Pancreas (tissue), 10 donors: ENCODE measurements around the gene GGN. TPM values are rescaled to one million over a fixed set of nuclear protein-coding genes. Genes with fewer than 3 reads are reported as not detected.
A peak's percentile ranks its signal among the peaks of the same experiment; 100 is the strongest.

ENCODE experiments used
- ATAC-seq, 4 donors: fragments of 200-7000 bp; cut with Tn5 transposase; one replicate each; pipeline versions ENCODE4 v1.8.0 to v1.9.1; 2020; ENCODE audit warnings: mild to moderate bottlenecking in 4 of 4, moderate library complexity in 4 of 4
- DNase-seq, 6 donors: peaks; one replicate each; pipeline ENCODE4 v3.0.0-alpha.2; 2020
- FAIRE-seq: peaks from 2 replicates; lab custom pipeline; 2012; peaks lifted over from hg19 to GRCh38; lab: Jason Lieb, UNC
- H3K27ac ChIP-seq, 4 donors: fragments of 200-600 bp; sonication (generic); 1 replicate in 3 of 4; 2 replicates in 1 of 4; pipeline versions ENCODE4 v1.5.0 to v1.8.0; 2020
- H3K27me3 ChIP-seq, 4 donors: fragments of 200-600 bp; one replicate each; pipeline ENCODE4 v1.8.0; 2021
- H3K36me3 ChIP-seq, 3 donors: fragments of 200-600 bp; sonication (generic) in 1 of 3; one replicate each; pipeline versions ENCODE4 v1.5.0 to v1.8.0; 2020 to 2021
- H3K4me1 ChIP-seq, 3 donors: fragments of 200-600 bp; one replicate each; pipeline ENCODE4 v1.8.0; 2021
- H3K4me3 ChIP-seq, 4 donors: fragments of 200-600 bp; sonication (generic) in 2 of 4; one replicate each; pipeline versions ENCODE4 v1.5.0 to v1.8.0; 2020 to 2021
- H3K9me3 ChIP-seq, 4 donors: fragments of 200-600 bp; one replicate each; pipeline ENCODE4 v1.8.0; 2021
- WGBS, 2 donors: extraction: QIAGEN DNeasy Blood & Tissue Kit; methylation state at CpG; one replicate each; pipeline ENCODE4 v1.1.7; 2013; 5-methylcytosine and 5-hydroxymethylcytosine counted together
- intact Hi-C, 3 donors: fragments of 100-400 bp; cut with DNase I; formaldehyde crosslinking; loops; one replicate each; pipeline versions ENCODE4 v1.11.1 to v1.14.2; 2022
- polyA plus RNA-seq, 2 donors: library from polyadenylated mRNA; stranded (reverse); fragments of 200-250 nt; gene quantifications; one replicate each; pipeline ENCODE4 v1.2.3, GENCODE V29; 2013
- total RNA-seq, 6 donors: library from RNA; stranded (reverse); fragmentation: NEBNext Ultra II Directional in 4 of 6; extraction: Animal tissue kit (Norgen Biotek cat#: 25700) in 4 of 6; gene quantifications; one replicate each; pipeline versions ENCODE4 v1.2.1 to v1.2.4, GENCODE V29; 2021 to 2023
- TF ChIP-seq, protein P1 (sequence below), 4 donors: fragments of 200-600 bp; sonication (generic) in 3 of 4; IDR thresholded peaks; one replicate each; pipeline versions ENCODE4 v1.5.0 to v1.8.0; 2021; ENCODE audit warnings: antibody characterized with exemption in 4 of 4
- donor health status: healthy with polysubstance abuse.
- donor health status: DM: no; HTN: no; CAD: no; lungs with moderate emphysema.
- donor health status: DM: no; HTN: no; CAD: no.
- donor health status: control.
- donor health status: control.
- donor health status: Bipolar disorder and iron deficiency.
- donor health status: DM: yes; HTN: yes; CAD: no.
- donor health status: DM: no; HTN: no; CAD: no.
- donor health status: DM: no; HTN: no; CAD: no.
- donor health status: DM: yes; HTN: yes; CAD: no.

Gene GGN
- total and polyA plus RNA-seq, 8 donors: 0.23 to 2.2 (median 0.29) TPM; not detected in 2

GRCh38 chr19:38402967-38403674, 15.3 kb upstream of the GGN start, which contains the start of gene FAM98C:
FAM98C (plus strand) TSS chr19:38403093; CDS start chr19:38403154, 61 bp downstream.
- Histone ChIP-seq H3K9me3 (no peaks in the 10 kb centered on the region), H3K27me3 (no peaks in the 10 kb centered on the region), H3K4me1 (peaks cover 0 to 2% (median 0%) of the 10 kb centered on the region in 3 donors), H3K27ac (peak within 1 kb of the TSS; percentile 78 to 85 (median 80)), H3K4me3 (peak within 1 kb of the TSS; percentile 81 to 99 (median 90)), H3K36me3 (peaks cover 0 to 9% (median 0%) of the 10 kb centered on the region in 3 donors)
- intact Hi-C loops: loop anchor here in 1 of 3 donors (10.0 kb wide), 1 partner anchor 212 kb away; the partner anchor contains the start of genes EIF3K and MAP4K1
- FAIRE-seq: no peak
- 0 to 1% methylated on average over 60 to 82 of the region's 82 CpGs for WGBS, 2 donors
- TF ChIP-seq, protein P1, sequence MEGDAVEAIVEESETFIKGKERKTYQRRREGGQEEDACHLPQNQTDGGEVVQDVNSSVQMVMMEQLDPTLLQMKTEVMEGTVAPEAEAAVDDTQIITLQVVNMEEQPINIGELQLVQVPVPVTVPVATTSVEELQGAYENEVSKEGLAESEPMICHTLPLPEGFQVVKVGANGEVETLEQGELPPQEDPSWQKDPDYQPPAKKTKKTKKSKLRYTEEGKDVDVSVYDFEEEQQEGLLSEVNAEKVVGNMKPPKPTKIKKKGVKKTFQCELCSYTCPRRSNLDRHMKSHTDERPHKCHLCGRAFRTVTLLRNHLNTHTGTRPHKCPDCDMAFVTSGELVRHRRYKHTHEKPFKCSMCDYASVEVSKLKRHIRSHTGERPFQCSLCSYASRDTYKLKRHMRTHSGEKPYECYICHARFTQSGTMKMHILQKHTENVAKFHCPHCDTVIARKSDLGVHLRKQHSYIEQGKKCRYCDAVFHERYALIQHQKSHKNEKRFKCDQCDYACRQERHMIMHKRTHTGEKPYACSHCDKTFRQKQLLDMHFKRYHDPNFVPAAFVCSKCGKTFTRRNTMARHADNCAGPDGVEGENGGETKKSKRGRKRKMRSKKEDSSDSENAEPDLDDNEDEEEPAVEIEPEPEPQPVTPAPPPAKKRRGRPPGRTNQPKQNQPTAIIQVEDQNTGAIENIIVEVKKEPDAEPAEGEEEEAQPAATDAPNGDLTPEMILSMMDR (IDR thresholded peaks at IDR 0.05): peak; percentile 98 to 99 (median 99)
- peak; percentile 98 to 99 (median 98) for ATAC-seq
- peak; percentile 95 to 99 (median 98) for DNase-seq

- H3K36me3 ChIP-seq: peaks cover 0 to 9% (median 0%) of the 10 kb centered on the region in 3 donors
- H3K9me3 ChIP-seq: no peaks in the 10 kb centered on the region
- DNase-seq: no peak
- peak overlapping the region in 3 of 4 donors; percentile 30 to 39 (median 31) for H3K27ac ChIP-seq
- H3K4me1 ChIP-seq: peaks cover 0 to 2% (median 0%) of the 10 kb centered on the region in 3 donors
- TF ChIP-seq, protein P1 (IDR thresholded peaks at IDR 0.05): no peak
- no peaks in the 10 kb centered on the region for H3K27me3 ChIP-seq
- no peak for ATAC-seq
- no peak for FAIRE-seq
- H3K4me3 ChIP-seq: peak overlapping the region in 3 of 4 donors; percentile 81 to 99 (median 97)
- WGBS, 2 donors: 0 to 2% methylated on average over 18 of the region's 18 CpGs
- intact Hi-C loops: loop anchor here in 1 of 3 donors (10.0 kb wide), 1 partner anchor 212 kb away; the partner anchor contains the start of genes EIF3K and MAP4K1
These were observed 14.8 kb upstream of the GGN start for GRCh38 chr19:38402623-38402966.

DNA sequence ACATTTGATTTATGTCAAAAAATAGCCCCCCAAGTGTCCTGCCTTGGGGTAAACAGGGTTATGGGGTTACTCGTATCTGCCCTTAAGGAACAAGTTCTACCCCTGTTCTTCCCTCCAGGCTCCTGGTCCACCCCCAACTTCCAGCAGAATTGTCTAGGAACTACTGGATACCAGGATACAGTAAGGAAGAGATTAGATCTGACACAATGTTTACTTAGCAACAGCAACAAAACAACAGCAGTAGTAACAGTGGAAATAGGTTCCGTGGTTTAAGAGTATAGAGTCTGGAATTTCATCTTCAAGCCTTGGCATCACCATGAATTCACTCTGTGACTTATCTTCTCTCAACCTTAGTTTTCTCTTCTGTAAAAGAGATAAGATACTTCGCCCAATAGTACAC, 13.3 kb upstream of the GGN start:
- Histone ChIP-seq H3K4me3 (no peak overlapping the region), H3K36me3 (no peaks in the 10 kb centered on the region), H3K9me3 (no peaks in the 10 kb centered on the region), H3K27ac (no peak overlapping the region), H3K27me3 (no peaks in the 10 kb centered on the region), H3K4me1 (peaks cover 0 to 2% (median 0%) of the 10 kb centered on the region in 3 donors)
- no peak for ATAC-seq
- TF ChIP-seq, protein P1 (IDR thresholded peaks at IDR 0.05): no peak
- FAIRE-seq: no peak
- DNase-seq: no peak
- WGBS, 2 donors: 49 to 55% methylated on average over 3 of the region's 3 CpGs
- intact Hi-C loops: loop anchor here in 1 of 3 donors (10.0 kb wide), 1 partner anchor 214 kb away; the partner anchor contains the start of genes EIF3K and MAP4K1

DNA sequence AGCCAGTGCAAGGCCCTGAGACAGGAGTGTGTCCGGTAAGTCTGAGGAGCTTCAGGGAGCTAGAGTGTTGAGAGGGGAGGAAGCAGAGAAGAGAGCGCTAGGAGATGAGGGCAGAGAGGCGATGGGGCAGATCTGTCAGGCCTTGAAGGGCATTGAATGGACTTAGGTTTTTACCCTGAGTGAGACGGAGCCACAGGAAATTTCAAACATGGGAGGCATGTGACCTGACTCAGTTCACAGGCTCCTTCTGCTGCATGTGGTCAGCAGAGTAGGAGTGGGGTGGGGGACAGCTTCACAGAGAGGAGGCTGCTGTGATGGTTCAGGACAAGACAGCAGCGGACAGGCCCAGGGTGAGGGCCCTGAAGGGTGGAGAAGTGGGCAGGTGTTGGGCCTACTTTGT, 12.5 kb upstream of the GGN start:
- no peaks in the 10 kb centered on the region for H3K27me3 ChIP-seq
- DNase-seq: no peak
- H3K36me3 ChIP-seq: no peaks in the 10 kb centered on the region
- no peak for FAIRE-seq
- no peak for ATAC-seq
- H3K4me3 ChIP-seq: no peak overlapping the region
- no peak overlapping the region for H3K27ac ChIP-seq
- no peaks in the 10 kb centered on the region for H3K9me3 ChIP-seq
- TF ChIP-seq, protein P1 (IDR thresholded peaks at IDR 0.05): no peak
- 74 to 76% methylated on average over 5 of the region's 5 CpGs for WGBS, 2 donors
- peaks cover 0 to 2% (median 0%) of the 10 kb centered on the region in 3 donors for H3K4me1 ChIP-seq
- intact Hi-C loops: loop anchor here in 1 of 3 donors (10.0 kb wide), 1 partner anchor 214 kb away; the partner anchor contains the start of genes EIF3K and MAP4K1
